WI38 (cell line): ENCODE results near the gene GPR55.
"Not testable (repeated sequence)": the region's sequence is repeated elsewhere in the genome, so short reads cannot be mapped to it uniquely, and the experiment has no call there.

ENCODE experiments used
- H3K4me3 ChIP-seq: 2 replicates; pipeline ENCODE4 v1.5.1; 2011; ENCODE audit warnings: low read depth, mild to moderate bottlenecking, control low read depth, low read length
- CTCF ChIP-seq: IDR thresholded peaks from 2 replicates; pipeline ENCODE4 v1.5.1; 2012; ENCODE audit warnings: low read depth, mild to moderate bottlenecking, control low read depth, low read length

Gene GPR55

GRCh38 chr2:230938516-230939065 is 13.5 kb upstream of the GPR55 start:
- no peak for TF ChIP-seq CTCF
- no peak overlapping the region for H3K4me3 ChIP-seq

- H3K4me3 ChIP-seq, result no peak overlapping the region
- TF ChIP-seq CTCF, result no peak
Measured at GRCh38 chr2:230938098-230938497, 13.1 kb upstream of the GPR55 start.

GRCh38 chr2:230937362-230937761 is 12.3 kb upstream of the GPR55 start:
- no peak overlapping the region for H3K4me3 ChIP-seq
- no peak for TF ChIP-seq CTCF

- H3K4me3 ChIP-seq, result not testable (repeated sequence)
Measured at GRCh38 chr2:230936243-230936642, 11.2 kb upstream of the GPR55 start.

- H3K4me3 ChIP-seq, result no peak overlapping the region
- TF ChIP-seq CTCF, result no peak
Measured at GRCh38 chr2:230935130-230935430, 10.0 kb upstream of the GPR55 start.

GRCh38 chr2:230934231-230935129 is 9.4 kb upstream of the GPR55 start:
- no peak for TF ChIP-seq CTCF
- no peak overlapping the region for H3K4me3 ChIP-seq

GRCh38 chr2:230933521-230934180 is 8.6 kb upstream of the GPR55 start:
- no peak overlapping the region for H3K4me3 ChIP-seq
- no peak for TF ChIP-seq CTCF
